CD4-positive, alpha-beta memory T cell (primary cell): ENCODE data around the gene RNASE9. TPM values are rescaled to one million over a fixed set of nuclear protein-coding genes. Genes with fewer than 3 reads are reported as not detected.

Experiments
- CTCF ChIA-PET: fragments of 350-600 bp; sonication (Branson Sonifier 250); formaldehyde crosslinking; loops from one replicate; lab custom pipeline; 2021; ENCODE audit warnings: inconsistent platforms; ENCODE audit not compliant: partially characterized antibody; lab: Charles Lee
- POLR2A ChIA-PET: fragments of 350-600 bp; sonication (Branson Sonifier 250); formaldehyde crosslinking; loops from one replicate; lab custom pipeline; 2021; ENCODE audit not compliant: partially characterized antibody; lab: Charles Lee
- DNase-seq, 5 donors: peaks; one replicate each; pipeline versions ENCODE4 v3.0.0 to v3.0.0-alpha.2; 2020 to 2022; ENCODE audit warnings: mixed read lengths in 1 of 5
- H3K27ac ChIP-seq: one replicate; pipeline ENCODE4 v1.7.0; 2013; ENCODE audit warnings: low read depth, low read length
- H3K27me3 ChIP-seq: 2 replicates; pipeline ENCODE4 v1.7.0; 2013; ENCODE audit warnings: mild to moderate bottlenecking, low read length, moderate library complexity; ENCODE audit not compliant: insufficient read depth
- H3K36me3 ChIP-seq: 2 replicates; pipeline ENCODE4 v1.7.0; 2013; ENCODE audit warnings: mild to moderate bottlenecking, low read length, moderate library complexity; ENCODE audit not compliant: insufficient read depth
- H3K4me1 ChIP-seq: 2 replicates; pipeline ENCODE4 v1.7.0; 2013; ENCODE audit warnings: mild to moderate bottlenecking, low read length, moderate library complexity; ENCODE audit not compliant: insufficient read depth
- H3K4me3 ChIP-seq, 2 donors: one replicate each; pipeline ENCODE4 v1.7.0; 2013; ENCODE audit warnings: low read length in 2 of 2, mild to moderate bottlenecking in 1 of 2
- H3K9me3 ChIP-seq, 2 donors: one replicate each; pipeline ENCODE4 v1.7.0; 2013; ENCODE audit warnings: low read length in 2 of 2, control low read depth in 1 of 2; ENCODE audit not compliant: control insufficient read depth in 1 of 2
- H3K27ac Mint-ChIP-seq, 7 donors: one replicate each; pipeline ENCODE4 v1.8.0; 2020 to 2021; ENCODE audit warnings: mixed read lengths in 7 of 7, mild to moderate bottlenecking in 6 of 7, inconsistent platforms in 3 of 7, moderate library complexity in 3 of 7
- H3K27me3 Mint-ChIP-seq, 2 donors: one replicate each; pipeline ENCODE4 v1.8.0; 2020 to 2021; ENCODE audit warnings: mixed read lengths in 2 of 2
- H3K36me3 Mint-ChIP-seq, 2 donors: one replicate each; pipeline ENCODE4 v1.8.0; 2020 to 2021; ENCODE audit warnings: mixed read lengths in 2 of 2, inconsistent platforms in 1 of 2, mild to moderate bottlenecking in 1 of 2
- H3K4me1 Mint-ChIP-seq, 4 donors: one replicate each; pipeline ENCODE4 v1.8.0; 2020 to 2021; ENCODE audit warnings: mixed read lengths in 4 of 4, mild to moderate bottlenecking in 1 of 4
- H3K4me3 Mint-ChIP-seq, 8 donors: one replicate each; pipeline ENCODE4 v1.8.0; 2020 to 2021; ENCODE audit warnings: mixed read lengths in 8 of 8, mild to moderate bottlenecking in 7 of 8, moderate library complexity in 6 of 8, inconsistent platforms in 3 of 8
- H3K9me3 Mint-ChIP-seq, 8 donors: one replicate each; pipeline ENCODE4 v1.8.0; 2020 to 2021; ENCODE audit warnings: mixed read lengths in 8 of 8, mild to moderate bottlenecking in 5 of 8, inconsistent platforms in 3 of 8, moderate library complexity in 1 of 8
- intact Hi-C: fragments of 100-400 bp; cut with micrococcal nuclease; formaldehyde crosslinking; loops from one replicate; pipeline ENCODE4 v1.15.1; 2023
- polyA plus RNA-seq, 2 donors: library from polyadenylated mRNA; unstranded; fragments of 300-500 nt; fragmentation: Illumina TruSeq; gene quantifications; one replicate each; pipeline ENCODE4 v1.2.3, GENCODE V29; 2021
- total RNA-seq, 2 experiments: library from RNA; stranded (reverse); gene quantifications; one replicate each; pipeline ENCODE4 v1.2.3, GENCODE V29; 2021

The RNASE9 gene
- not detected for total RNA-seq
- not detected for polyA plus RNA-seq

DNA sequence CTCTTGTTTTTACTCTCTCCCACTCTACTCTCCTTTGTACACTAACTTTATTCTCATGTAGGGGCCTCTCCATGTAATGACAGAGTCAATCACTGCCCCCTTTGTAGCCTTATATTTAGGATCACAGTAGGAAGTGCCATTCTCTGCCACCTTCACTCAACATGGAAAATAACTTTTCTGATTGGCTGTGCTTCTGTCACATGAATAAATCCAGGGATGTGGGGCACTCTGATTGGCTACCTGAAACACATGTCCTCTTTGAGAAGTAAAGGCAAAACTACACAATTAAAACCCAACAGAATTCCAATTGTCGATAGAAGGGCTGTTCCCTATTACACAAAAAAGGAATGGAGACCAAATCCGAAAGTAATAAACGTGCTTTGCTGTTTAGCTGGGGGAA is at the start of gene RNASE9:
TSS of gene RNASE9 (minus strand) at position 87 of the 400 bp plus-strand sequence.
- H3K4me1 Mint-ChIP-seq = no peaks in the 10 kb centered on the region
- peaks cover 3% of the 10 kb centered on the region for H3K27me3 ChIP-seq
- no peaks in the 10 kb centered on the region for H3K36me3 Mint-ChIP-seq
- peaks cover 4 to 6% of the 10 kb centered on the region in 2 donors for H3K27me3 Mint-ChIP-seq
- H3K9me3 ChIP-seq = no peaks in the 10 kb centered on the region
- H3K27ac ChIP-seq = no peak within 1 kb of the TSS
- H3K9me3 Mint-ChIP-seq = no peaks in the 10 kb centered on the region
- H3K4me1 ChIP-seq = no peaks in the 10 kb centered on the region
- no peak within 1 kb of the TSS for H3K4me3 Mint-ChIP-seq
- ChIA-PET CTCF (no interaction called here), POLR2A (no interaction called here)
- H3K4me3 ChIP-seq = no peak within 1 kb of the TSS
- DNase-seq = no peak
- intact Hi-C loops = no loop called here
- H3K27ac Mint-ChIP-seq = no peak within 1 kb of the TSS
- H3K36me3 ChIP-seq = no peaks in the 10 kb centered on the region

DNA sequence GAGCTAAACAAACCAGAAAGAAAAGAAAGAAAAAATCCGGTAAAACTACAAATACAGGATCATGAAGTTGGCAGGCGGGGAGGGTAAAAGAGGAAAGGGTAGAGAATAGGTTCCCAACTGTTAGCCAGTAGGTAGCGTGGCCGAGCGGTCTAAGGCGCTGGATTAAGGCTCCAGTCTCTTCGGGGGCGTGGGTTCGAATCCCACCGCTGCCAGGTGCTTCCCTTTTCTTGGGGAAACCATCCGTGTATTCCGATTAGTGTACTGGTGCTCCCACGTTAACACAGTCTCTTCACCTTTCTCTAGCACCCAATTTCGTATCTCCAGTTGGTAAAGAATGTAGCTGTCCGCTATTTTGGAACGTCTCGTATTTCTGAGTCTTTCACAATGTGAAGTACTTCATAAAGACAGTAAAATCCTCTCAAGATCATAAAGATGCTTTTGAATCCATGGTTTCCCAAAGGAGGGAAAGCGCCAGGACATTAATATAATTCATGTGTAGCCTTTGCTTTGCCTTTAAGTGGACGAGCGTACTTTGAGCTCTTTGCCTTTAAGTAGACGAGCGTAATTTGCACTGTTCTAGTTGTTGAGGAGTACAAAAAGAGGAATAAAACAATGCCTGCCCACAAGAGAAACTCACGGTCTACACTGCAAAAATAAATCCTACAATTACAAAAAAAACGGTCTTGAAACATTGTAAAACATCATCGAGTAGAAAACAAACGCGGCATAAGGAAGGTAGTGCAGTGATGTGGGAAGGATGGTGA is 49.3 kb upstream of the RNASE9 start:
- Histone ChIP-seq H3K9me3 (no peaks in the 10 kb centered on the region), H3K27me3 (no peaks in the 10 kb centered on the region), H3K36me3 (no peaks in the 10 kb centered on the region), H3K4me1 (peaks cover 44% of the 10 kb centered on the region), H3K4me3 (peak overlapping the region; percentile 68 to 79), H3K27ac (peak overlapping the region; percentile 39)
- ChIA-PET POLR2A (interaction anchor here (0.7 to 4.6 kb wide), 16 partner anchors 8 to 282 kb away, joined by 3 to 44 read pairs (median 5); partner anchors contain the start of genes APEX1, CCNB1IP1, PARP2 and PIP4P1), CTCF (interaction anchor here (0.8 to 13.5 kb wide), 32 partner anchors 10 to 361 kb away, joined by 3 to 354 read pairs (median 4); partner anchors contain the start of genes ANG, APEX1, CCNB1IP1 and OSGEP)
- Mint-ChIP-seq H3K27ac (no peak overlapping the region), H3K9me3 (no peaks in the 10 kb centered on the region), H3K4me1 (peaks cover 0 to 10% (median 2%) of the 10 kb centered on the region in 4 donors), H3K27me3 (no peaks in the 10 kb centered on the region), H3K36me3 (no peaks in the 10 kb centered on the region), H3K4me3 (no peak overlapping the region)
- DNase-seq = peak; percentile 70 to 81 (median 73)
- intact Hi-C loops = loop anchor here (10.0 kb wide), 1 partner anchor 635 kb away; the partner anchor contains the start of gene OR4K15

DNA sequence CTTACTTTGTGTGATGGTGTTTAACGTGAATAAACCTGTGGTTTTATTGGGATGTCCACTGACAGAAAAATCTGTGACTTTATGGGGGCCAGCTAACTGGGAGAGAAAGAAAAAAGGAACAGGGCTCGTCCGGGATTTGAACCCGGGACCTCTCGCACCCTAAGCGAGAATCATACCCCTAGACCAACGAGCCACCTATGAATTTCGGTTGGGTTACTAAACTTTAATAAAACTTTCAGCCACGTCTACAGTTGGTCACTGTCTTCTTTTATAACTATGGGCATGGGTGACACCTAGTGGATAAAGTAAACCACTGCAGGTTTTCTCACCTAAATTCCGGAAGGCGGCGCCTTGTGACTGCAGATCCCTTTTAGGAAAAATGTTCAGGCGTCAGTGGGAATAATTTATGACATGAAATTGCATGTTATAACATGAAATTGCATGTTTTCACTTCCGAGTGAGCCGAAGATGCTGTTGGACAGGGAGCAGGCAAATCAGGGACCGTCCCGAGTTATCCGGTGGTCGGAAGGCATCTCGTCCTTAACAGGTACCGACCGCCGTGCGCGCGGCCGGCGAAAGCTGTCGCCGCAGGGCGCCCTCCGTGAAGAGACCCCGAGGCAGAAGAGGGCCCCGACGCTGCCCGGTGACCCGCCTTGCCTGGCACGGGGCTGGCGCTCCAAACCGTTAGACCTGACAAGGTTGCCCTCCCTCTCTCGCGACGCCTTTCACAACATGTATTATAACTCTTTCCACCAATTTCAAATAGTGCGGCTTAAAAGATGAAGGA is 48.6 kb upstream of the RNASE9 start:
- peak; percentile 75 to 81 (median 79) for DNase-seq
- H3K27ac Mint-ChIP-seq = no peak overlapping the region
- Histone ChIP-seq H3K9me3 (no peaks in the 10 kb centered on the region), H3K36me3 (no peaks in the 10 kb centered on the region), H3K4me1 (peaks cover 39% of the 10 kb centered on the region), H3K27me3 (no peaks in the 10 kb centered on the region), H3K4me3 (peak overlapping the region; percentile 68 to 79), H3K27ac (peak overlapping the region; percentile 39)
- intact Hi-C loops = loop anchor here (1.0 to 10.0 kb wide), 5 partner anchors 78 to 635 kb away; partner anchors contain the start of gene OR4K15
- ChIA-PET POLR2A (interaction anchor here (0.7 to 4.6 kb wide), 17 partner anchors 9 to 281 kb away, joined by 3 to 44 read pairs (median 5); partner anchors contain the start of genes APEX1, CCNB1IP1, PARP2 and PIP4P1), CTCF (interaction anchor here (0.7 to 13.5 kb wide), 36 partner anchors 9 to 361 kb away, joined by 3 to 354 read pairs (median 4); partner anchors contain the start of genes ANG, APEX1, CCNB1IP1 and OSGEP)
- peaks cover 0 to 6% (median under 1%) of the 10 kb centered on the region in 4 donors for H3K4me1 Mint-ChIP-seq
- no peaks in the 10 kb centered on the region for H3K9me3 Mint-ChIP-seq
- no peaks in the 10 kb centered on the region for H3K36me3 Mint-ChIP-seq
- H3K4me3 Mint-ChIP-seq = no peak overlapping the region
- H3K27me3 Mint-ChIP-seq = no peaks in the 10 kb centered on the region

DNA sequence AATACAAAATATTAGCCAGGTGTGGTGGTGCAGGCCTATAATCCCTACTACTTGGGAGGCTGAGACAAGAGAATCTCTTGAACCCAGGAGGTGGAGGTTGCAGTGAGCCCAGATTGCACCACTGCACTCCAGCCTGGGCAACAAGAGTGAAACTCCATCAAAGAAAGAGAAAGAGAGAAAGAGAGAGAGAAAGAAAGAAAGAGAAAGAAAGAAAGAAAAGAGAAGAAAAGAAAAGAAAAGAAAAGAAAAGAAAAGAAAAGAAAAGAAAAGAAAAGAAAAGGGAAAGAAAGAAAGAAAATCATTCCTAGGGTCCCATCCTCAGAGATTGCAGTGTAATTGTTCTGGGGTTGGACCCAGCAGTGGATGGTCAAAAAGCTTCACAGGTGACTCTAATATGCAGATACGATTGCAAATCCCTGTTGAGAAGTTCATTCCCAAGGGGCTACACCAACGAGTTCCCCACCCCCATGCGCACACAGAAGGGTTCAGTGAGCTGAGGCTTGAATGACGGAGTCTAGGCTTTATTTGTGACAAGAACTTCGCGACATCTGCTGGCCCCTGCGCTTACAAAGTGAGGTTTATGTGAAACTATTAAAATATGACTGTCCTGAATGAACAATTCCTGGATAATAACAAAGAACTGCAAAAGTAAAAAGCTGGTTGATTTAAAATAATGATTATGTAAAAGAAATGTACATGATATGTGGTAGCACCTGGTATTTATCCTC is 47.7 kb upstream of the RNASE9 start:
- Mint-ChIP-seq H3K4me3 (peak overlapping the region in 1 of 8 donors; percentile 16), H3K4me1 (peaks cover 0 to 5% (median 0%) of the 10 kb centered on the region in 4 donors), H3K9me3 (no peaks in the 10 kb centered on the region), H3K27ac (peak overlapping the region in 1 of 7 donors; percentile 34), H3K27me3 (no peaks in the 10 kb centered on the region), H3K36me3 (no peaks in the 10 kb centered on the region)
- Histone ChIP-seq H3K27ac (no peak overlapping the region), H3K4me3 (no peak overlapping the region), H3K4me1 (peaks cover 32% of the 10 kb centered on the region), H3K36me3 (no peaks in the 10 kb centered on the region), H3K27me3 (no peaks in the 10 kb centered on the region), H3K9me3 (no peaks in the 10 kb centered on the region)
- CTCF ChIA-PET = interaction anchor here (0.7 to 13.5 kb wide), 17 partner anchors 9 to 280 kb away, joined by 3 to 354 read pairs (median 7); partner anchors contain the start of genes ANG, CCNB1IP1, PARP2 and PIP4P1
- intact Hi-C loops = loop anchor here (1.0 kb wide), 4 partner anchors 77 to 281 kb away; no protein-coding TSS in a partner anchor
- POLR2A ChIA-PET = interaction anchor here (1.0 to 4.6 kb wide), 9 partner anchors 23 to 281 kb away, joined by 3 to 44 read pairs (median 7); partner anchors contain the start of genes APEX1, PARP2, PNP and RNASE4
- no peak for DNase-seq

DNA sequence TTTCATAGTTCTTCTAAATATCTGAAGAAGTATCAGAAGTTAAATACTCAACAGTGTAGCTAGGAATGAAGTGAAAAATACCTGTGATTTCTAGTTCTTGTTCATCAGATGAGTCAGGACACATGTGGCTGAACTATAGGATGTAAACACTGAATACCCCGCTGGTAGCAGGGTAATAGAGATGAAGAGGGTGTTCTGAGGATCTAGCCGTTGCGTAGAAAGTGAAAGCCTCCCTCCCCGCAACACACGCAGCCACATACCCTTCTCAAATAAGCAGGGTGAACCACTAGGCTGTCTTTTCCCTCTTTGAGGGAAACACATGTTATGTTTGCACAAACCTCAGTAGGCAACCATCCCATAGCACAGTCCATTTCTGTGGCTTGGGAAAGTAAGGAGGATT is 46.8 kb upstream of the RNASE9 start:
- no peaks in the 10 kb centered on the region for H3K9me3 ChIP-seq
- H3K27ac ChIP-seq = no peak overlapping the region
- CTCF ChIA-PET = interaction anchor here (0.9 to 13.5 kb wide), 7 partner anchors 77 to 279 kb away, joined by 4 to 354 read pairs (median 33); partner anchors contain the start of genes ANG, CCNB1IP1, PARP2 and PIP4P1
- no peaks in the 10 kb centered on the region for H3K36me3 ChIP-seq
- H3K4me3 ChIP-seq = no peak overlapping the region
- H3K27me3 Mint-ChIP-seq = no peaks in the 10 kb centered on the region
- no peaks in the 10 kb centered on the region for H3K27me3 ChIP-seq
- no peaks in the 10 kb centered on the region for H3K36me3 Mint-ChIP-seq
- no peaks in the 10 kb centered on the region for H3K9me3 Mint-ChIP-seq
- POLR2A ChIA-PET = interaction anchor here (1.7 to 4.6 kb wide), 3 partner anchors 138 to 280 kb away, joined by 4 to 34 read pairs (median 4); partner anchors contain the start of genes APEX1 and PNP
- intact Hi-C loops = no loop called here
- peaks cover 0 to 5% (median 0%) of the 10 kb centered on the region in 4 donors for H3K4me1 Mint-ChIP-seq
- no peak overlapping the region for H3K4me3 Mint-ChIP-seq
- no peak overlapping the region for H3K27ac Mint-ChIP-seq
- no peak for DNase-seq
- peaks cover 27% of the 10 kb centered on the region for H3K4me1 ChIP-seq

DNA sequence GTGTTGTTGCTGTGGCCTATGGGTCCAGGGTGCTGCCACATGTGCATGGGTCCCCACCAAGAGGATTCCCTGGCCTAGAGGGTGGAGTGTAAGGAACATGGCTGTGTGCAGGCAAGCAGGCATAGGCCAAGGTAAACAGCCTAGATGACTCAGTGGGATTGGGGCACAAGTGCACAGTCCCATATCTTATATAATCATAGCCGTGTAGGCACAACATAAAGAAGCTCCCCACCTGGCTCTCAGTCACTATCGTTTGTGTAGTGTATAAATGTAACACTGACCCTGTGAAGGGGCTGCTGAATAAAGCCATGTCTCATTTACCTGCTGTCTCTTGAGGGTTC is 46.0 kb upstream of the RNASE9 start:
- no peak for DNase-seq
- Histone ChIP-seq H3K4me3 (no peak overlapping the region), H3K9me3 (no peaks in the 10 kb centered on the region), H3K27me3 (no peaks in the 10 kb centered on the region), H3K4me1 (peaks cover 19% of the 10 kb centered on the region), H3K36me3 (no peaks in the 10 kb centered on the region), H3K27ac (no peak overlapping the region)
- ChIA-PET CTCF (interaction anchor here (1.3 to 13.5 kb wide), 6 partner anchors 76 to 278 kb away, joined by 4 to 354 read pairs (median 41); partner anchors contain the start of genes ANG, CCNB1IP1, PARP2 and TEP1), POLR2A (interaction anchor here (2.0 to 4.6 kb wide), 2 partner anchors 137 to 279 kb away, joined by 4 to 34 read pairs; partner anchors contain the start of gene PNP)
- Mint-ChIP-seq H3K36me3 (no peaks in the 10 kb centered on the region), H3K4me1 (peaks cover 0 to 5% (median 0%) of the 10 kb centered on the region in 4 donors), H3K4me3 (no peak overlapping the region), H3K9me3 (no peaks in the 10 kb centered on the region), H3K27me3 (no peaks in the 10 kb centered on the region), H3K27ac (peak overlapping the region in 1 of 7 donors; percentile 4)
- intact Hi-C loops = no loop called here
